Tongue (tissue), 2 donors: ENCODE measurements around the gene LDLRAP1. TPM values are rescaled to one million over a fixed set of nuclear protein-coding genes. Genes with fewer than 3 reads are reported as not detected.
A peak's percentile ranks its signal among the peaks of the same experiment; 100 is the strongest.
"Not testable (repeated sequence)": the region's sequence is repeated elsewhere in the genome, so short reads cannot be mapped to it uniquely, and the experiment has no call there.

ENCODE experiments used
- DNase-seq: peaks from one replicate; pipeline ENCODE4 v3.0.0-alpha.2; 2015
- total RNA-seq: library from RNA; depleted of rRNA; stranded (reverse); fragments of >200 nt; gene quantifications from one replicate; pipeline ENCODE4 v1.2.3, GENCODE V29; 2014

Gene LDLRAP1, protein sequence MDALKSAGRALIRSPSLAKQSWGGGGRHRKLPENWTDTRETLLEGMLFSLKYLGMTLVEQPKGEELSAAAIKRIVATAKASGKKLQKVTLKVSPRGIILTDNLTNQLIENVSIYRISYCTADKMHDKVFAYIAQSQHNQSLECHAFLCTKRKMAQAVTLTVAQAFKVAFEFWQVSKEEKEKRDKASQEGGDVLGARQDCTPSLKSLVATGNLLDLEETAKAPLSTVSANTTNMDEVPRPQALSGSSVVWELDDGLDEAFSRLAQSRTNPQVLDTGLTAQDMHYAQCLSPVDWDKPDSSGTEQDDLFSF
- total RNA-seq, result 10.8 TPM

DNA sequence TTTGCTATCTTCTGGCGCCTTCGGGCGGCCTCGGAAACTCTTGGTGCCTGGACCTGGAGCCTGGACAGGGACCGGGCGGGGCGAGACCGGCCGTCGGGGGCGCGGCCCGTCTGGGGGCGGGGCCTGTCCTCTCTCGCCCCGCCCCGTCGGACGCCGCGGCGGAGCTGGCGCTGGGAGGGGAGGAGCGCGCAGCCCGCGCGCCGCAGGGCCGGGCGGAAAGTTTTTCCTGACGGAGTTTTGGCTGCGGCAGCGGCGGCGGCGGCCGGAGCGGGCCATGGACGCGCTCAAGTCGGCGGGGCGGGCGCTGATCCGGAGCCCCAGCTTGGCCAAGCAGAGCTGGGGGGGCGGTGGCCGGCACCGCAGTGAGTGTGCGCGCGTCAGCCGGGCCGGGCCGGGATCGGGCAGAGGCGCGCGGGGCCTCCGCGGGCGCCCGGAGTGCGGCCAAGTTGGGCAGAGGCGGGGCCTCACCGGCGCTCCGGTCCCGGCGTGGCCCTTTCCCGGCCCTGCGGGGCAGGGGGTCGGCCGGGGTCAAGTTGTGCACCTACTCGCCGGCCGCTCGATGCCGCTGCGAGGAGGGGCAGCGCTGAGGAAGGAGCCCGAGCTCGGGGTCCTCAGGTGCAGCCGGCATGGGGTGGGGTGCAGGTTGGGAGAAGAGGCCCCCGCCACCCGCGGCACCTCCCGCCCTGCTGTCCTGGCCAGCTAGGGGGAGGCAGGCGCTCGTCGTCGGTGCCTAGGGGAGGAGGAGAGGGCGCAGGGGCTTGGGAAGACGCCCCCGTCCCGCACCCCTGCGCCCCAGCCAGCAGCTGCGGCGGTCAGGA is at the start of gene LDLRAP1:
LDLRAP1 (plus strand) TSS at position 182 of the 818 bp plus-strand sequence; CDS start at position 275, 93 bp downstream.
- peak; percentile 86 for DNase-seq

DNA sequence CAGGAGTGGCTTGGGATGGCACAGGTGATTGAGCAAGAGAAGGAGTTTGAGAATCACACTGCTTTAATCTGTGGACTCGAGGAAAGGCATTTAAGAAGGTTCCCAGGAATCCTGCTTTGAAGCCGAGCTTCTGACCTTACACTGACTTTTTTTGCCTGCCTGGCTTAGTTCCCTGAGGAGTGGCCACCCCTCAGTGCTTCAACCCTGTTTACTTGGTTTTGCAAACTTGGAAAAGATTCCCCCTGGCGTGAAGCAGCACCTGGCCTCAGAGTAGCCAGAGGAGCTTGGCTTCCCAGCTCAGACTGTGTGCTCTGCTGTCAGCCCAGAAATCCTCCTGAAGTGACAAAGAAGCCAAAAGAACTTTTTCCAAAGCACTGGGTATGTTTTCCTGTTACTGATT is 48.5 kb upstream of the LDLRAP1 start:
- DNase-seq, result no peak

DNA sequence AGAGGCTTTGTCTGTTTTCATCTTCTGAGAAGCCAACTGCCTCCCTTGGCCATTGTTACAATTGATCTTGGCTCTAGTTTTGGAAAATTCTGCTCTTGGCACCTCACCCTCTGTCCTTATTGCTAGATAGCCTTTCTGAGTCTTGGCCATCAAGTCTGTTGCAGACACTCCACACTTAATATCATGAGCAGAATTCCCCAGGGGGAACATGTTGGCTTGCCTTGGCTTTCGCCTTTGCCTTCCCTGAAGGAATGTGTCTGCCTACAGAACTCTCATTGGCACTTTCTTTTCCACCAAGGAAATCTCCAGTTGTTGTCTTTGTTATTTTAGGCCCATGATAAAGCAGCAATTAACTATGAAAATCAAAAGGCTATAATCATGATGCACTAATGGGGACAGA is 42.7 kb upstream of the LDLRAP1 start:
- DNase-seq, result no peak

DNA sequence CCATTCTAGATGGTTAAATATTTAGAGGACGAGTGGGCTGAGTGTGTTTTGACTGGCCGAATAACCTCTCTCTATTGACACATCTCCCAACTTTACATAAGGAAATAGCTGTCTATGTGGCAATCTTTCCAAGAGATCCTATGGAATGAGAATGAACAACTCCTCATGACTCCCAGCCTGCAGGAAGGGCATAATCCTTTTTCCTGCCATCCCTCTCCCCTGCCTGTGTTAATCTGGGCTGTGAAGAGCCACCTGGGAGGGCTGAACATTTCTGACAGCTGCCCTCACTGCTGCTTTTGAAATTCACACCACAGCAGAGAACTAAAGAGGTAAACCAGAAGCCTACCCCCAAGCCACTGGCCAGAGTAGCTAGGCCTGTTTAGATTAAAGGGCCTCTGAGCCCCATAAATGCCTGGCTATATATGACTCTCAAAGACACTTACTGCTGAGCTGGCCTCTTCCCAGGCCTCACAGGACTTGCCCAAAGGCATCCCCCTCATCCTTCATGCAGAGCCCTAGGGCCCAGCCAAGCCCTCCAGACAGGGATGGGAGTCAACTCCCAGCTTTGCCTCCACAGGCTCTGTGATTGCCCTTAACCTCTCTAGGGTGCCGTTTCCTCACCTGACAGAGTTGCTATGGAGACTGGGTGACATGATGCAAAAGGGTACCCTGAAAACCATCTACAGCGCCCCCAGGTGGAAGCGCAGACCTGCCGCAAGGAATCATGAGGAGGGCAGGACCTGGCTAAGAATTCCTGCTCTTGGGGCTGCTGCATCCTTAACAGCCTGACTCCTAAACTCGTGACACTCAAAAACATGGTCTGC is 42.0 kb upstream of the LDLRAP1 start:
- no peak for DNase-seq

DNA sequence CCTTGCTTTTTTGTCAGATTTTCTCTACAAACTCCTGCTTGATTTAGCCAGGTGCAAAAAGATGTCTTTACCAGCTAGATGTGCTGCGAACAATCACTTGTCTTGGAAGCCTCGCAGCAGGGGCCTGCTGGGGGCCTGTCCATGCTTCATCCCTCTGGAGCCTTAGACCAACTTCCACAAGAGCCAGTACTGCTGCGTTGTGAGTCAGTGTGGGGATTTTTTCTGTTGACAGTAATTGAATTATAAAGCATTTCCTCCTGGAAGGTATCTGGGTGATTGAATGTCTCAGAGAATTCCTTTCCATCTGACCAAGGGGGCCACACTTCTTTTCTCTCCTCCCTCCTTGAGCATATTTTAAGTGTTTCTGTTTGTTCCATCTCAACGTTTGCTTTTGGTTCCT is 40.4 kb upstream of the LDLRAP1 start:
- DNase-seq, result peak; percentile 74

DNA sequence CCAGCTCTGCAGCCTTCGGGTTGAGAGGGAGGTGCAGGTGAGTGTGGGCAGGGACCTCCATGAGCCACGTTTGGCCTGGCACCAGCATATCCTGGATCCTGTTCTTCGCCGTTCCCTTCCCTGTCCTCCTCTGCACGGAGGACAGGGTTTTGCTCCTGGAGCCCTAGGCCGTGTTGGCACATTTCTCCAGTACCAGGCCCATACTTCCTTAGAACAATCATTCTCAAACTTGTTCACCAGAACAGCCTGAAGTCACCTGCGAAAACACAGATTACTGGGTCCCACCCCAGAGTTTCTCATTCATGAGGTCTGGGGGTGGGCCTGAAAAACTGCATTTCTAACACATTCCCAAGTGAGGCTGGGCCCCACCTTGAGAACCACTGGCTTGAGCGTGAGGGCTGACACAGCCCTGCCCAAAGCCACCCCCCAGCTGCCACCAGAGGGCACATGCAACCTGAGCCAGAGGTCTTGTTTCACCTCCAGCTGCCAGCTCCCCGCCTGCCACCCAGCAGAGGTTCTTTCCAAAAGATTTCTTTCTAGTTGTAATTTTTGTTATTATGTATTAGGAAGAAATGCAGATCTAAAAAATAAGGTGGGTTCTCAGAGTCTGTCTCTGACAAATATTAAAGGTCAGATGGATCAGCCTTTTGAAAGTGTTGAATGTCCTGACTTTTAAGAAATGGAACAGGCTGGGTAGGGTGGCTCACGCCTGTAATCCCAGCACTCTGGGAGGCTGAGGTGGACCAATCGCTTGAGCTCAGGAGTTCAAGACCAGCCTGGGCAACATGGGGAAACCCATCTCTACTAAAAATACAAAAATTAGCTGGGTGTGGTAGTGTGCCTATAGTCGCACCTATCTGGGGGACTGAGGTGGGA is 39.6 kb upstream of the LDLRAP1 start:
- DNase-seq, result peak; percentile 66

DNA sequence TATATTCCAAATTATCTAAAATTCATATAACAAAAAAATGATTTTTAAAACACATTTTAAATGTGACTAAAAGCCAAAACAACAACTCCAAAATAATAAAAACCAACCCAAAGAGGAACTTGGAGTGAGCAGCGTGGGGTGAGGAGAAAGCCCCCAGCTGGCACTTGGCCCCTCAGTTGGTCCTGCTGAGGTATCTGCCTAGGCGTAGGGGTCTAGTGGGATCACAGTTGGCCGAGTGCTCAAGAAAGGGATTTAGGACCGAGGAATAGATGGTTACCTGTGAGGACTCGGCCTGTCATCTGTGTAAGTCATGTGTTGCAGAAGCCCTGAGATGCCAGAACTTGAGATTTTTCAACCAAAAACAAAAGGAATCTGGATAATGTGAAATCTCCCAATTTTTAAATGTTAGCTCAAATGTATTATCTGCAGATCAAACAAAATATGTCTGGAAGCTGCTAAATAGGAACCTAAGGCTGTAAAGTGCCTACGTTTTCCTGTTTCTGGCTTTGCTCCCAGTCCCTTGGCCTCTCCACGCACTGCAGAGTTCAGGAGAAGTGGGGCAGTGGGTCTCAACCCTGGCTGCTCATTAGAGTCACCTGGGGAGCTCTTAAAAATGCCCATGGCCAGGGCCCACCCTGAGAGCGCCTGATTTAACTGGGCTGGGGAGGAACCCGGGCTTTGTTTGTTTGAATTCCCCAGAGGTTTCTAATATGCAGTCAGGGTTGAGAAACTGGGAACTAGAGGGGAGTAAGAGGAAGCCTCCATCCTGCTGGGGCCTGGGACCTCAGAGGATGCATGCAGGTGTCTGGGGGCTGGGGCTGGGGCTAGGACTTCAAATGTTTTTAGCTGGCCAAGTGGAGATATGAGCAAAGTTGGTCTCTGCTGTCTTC is 38.5 kb upstream of the LDLRAP1 start:
- DNase-seq, result no peak

DNA sequence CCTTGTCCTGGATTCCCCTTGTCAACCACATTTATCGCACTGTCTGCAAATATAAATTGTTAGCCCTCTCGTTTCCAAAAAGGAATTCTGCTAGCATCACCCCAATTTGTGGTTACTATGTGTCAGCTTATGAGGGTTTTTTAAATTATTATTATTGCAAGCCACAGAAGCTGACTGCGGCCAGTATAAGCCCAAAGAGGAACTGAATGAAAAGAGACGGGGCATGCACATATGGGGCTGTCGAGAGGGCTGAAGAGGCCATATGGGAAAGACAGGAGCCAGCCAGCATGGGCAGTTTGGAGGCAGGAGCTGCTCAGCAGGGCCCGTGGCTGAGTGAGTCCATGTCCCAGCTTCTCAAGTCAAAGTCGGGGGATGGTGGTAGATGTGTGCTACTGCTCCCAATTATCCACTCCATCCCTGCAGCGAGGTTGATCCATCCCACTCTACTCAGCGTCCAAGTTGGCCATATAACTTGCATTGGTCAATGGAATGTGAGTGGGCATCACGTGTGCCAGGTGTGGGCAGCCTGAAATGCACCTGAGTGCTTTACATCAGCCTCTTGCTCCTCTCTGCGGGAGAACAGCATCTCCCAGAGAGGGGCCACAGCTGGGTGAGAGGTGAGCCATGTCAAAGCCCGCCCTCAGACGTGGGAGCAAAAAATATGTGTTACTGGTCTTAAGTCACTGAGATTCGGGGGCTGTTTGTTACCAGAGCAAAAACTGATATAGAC is 37.6 kb upstream of the LDLRAP1 start:
- no peak for DNase-seq

DNA sequence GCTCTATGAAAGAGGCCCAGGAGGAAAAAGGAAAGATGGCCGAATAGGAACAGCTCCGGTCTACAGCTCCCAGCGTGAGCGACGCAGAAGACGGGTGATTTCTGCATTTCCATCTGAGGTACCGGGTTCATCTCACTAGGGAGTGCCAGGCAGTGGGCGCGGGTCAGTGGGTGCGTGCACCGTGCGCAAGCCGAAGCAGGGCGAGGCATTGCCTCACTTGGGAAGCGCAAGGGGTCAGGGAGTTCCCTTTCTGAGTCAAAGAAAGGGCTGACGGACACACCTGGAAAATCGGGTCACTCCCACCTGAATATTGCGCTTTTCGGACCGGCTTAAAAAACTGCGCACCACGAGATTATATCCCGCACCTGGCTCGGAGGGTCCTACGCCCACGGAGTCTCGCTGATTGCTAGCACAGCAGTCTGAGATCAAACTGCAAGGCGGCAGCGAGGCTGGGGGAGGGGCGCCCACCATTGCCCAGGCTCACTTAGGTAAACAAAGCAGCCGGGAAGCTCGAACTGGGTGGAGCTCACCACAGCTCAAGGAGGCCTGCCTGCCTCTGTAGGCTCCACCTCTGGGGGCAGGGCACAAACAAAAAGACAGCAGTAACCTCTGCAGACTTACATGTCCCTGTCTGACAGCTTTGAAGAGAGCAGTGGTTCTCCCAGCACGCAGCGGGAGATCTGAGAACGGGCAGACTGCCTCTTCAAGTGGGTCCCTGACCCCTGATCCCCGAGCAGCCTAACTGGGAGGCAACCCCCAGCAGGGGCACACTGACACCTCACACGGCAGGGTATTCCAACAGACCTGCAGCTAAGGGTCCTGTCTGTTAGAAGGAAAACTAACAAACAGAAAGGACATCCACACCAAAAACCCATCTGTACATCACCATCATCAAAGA is 36.6 kb upstream of the LDLRAP1 start:
- not testable (repeated sequence) for DNase-seq

DNA sequence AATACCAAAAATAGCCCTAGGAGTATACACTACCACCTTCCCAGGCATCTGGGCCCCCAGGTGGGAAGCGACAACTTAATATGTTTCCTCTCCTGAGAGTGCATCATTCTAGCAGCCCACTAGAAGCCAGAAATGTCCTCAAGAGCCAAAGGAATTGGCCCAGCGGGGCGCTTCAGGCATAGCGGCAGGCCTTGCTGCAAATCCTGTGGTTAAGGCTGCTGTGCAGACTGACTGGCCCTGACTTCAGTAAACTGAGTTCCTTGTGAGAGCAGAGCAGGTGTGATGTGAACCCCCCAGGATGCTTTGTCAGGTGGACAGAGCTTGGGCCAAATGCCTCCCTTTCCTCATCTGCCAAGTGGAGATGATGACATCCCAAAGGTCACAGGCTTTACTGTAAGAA is 29.7 kb upstream of the LDLRAP1 start:
- DNase-seq, result no peak

DNA sequence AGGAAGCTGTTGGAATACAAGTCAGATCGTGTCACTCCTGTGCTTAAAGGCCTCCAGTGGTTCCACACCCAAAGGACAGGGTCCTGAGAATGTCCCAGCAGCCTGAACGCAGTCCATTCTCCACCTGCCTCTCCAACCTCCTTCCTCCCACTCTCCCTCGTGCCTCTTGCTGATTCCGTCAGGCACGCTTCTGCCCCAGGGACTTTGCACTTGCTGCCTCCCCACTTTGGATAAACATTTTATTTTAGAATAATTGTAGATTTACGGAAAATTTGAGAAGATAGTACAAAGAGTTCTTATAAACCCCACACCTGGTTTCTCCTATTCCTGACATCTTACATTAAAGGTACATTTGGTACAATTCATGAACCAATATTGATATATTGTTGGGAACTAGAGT is 28.4 kb upstream of the LDLRAP1 start:
- DNase-seq, result no peak

DNA sequence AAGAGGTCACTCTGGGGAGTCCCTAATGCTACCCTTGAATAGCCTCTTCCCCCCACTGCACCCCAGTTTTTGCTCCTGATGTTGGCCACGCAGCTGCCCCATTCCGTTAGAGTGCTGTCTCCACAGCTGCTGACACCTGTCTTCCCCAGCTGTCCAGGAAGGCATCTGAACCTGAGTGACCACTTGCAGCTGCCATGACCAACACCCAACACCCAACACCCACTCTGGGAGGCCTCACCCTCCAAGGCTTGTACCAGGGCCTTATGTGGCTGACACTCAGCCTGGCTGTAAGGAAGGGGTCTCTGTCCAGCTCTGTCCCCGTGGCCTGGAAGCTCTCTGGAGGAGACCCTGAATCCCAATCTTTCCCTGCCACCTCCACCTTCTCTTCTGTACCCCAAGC is 26.7 kb upstream of the LDLRAP1 start:
- DNase-seq, result peak; percentile 44

DNA sequence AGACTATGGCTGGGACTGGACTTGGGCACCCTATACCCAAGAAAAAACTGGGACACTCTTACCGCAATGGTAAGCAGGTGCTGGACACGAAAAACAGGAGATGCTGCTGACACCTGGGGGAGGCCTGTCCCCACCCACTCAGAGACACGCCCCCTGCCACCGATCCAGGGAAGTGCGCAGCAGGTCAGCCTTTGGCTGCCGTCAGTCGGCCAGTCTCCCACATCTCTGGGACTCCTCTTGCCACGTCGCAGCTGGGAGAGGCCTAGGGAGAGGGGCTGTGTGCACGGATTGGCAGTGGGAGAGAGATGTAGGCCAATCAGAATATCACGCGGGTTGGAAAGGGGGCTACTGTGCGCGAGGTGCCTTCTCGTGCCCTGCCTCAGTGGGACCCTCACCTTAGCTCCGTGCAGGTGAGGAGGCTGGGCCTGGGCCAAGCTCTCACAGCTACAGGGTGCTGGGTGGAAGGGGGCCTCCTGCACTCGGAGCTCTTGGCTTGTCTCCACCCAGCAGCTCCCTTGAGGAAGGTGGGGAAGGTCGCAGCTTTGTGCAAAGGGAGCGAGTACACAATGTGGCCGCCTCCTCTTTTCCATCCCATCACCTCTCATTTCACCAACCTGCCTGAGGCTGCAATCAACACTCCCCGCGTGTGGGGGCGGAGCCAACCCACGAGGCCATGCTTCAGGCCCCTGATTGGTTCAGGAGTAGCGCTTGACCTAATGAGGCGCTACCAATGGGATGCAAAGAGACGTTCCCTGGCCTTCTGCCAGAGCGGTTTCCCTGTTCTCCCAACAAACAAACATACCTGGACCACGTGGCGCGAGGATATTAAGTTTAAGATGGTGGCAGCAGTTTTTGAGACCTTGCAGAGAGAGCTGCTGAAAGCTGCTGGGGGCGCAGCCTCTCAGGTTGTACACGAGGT is 25.7 kb upstream of the LDLRAP1 start:
- no peak for DNase-seq

DNA sequence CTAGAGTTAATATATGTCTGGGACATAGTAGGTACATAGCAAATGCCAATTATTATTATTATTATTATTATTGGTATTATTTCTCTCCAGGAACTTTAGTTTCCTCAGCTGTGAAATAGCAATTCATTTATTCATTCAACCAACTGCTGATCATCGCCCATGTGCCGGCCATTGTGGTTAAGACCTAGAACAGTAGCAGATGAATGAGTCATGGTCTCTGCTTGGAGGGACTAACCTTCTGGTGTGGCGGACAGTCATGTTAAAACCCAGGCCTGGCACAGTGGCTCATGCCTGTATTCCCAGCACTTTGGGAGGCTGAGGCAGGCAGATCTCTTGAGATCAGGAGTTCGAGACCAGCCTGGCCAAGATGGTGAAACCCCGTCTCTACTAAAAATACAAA is 23.8 kb upstream of the LDLRAP1 start:
- DNase-seq, result no peak

DNA sequence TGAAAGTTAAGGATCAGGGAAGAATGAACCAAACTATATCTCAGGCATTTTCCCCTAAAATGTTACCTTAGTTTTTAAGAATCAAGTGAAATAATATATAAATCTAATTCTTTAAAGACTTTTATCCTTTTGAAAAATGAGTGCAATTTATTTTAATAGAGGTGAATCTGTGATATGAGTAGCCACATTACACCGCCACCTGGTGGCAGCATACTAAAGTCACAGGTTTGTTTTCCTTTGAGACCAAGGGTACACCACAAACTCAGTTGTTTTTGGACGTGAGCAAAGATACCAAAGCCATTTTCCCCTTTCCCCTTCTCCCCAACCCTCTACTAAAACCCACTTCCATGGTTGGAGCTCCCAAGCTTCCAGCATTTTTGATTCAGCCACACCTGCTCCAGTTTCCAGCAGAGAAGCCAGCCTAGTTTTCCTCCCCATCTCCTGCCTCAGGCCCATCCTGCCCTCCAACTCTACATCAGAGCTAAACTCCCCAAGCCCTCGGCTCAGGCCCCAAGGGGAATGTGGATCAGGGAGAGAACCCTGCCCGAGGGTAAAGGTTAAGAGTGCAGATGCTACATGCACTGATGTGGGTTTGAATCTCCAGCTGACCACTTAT is 22.9 kb upstream of the LDLRAP1 start:
- DNase-seq, result peak; percentile 81

DNA sequence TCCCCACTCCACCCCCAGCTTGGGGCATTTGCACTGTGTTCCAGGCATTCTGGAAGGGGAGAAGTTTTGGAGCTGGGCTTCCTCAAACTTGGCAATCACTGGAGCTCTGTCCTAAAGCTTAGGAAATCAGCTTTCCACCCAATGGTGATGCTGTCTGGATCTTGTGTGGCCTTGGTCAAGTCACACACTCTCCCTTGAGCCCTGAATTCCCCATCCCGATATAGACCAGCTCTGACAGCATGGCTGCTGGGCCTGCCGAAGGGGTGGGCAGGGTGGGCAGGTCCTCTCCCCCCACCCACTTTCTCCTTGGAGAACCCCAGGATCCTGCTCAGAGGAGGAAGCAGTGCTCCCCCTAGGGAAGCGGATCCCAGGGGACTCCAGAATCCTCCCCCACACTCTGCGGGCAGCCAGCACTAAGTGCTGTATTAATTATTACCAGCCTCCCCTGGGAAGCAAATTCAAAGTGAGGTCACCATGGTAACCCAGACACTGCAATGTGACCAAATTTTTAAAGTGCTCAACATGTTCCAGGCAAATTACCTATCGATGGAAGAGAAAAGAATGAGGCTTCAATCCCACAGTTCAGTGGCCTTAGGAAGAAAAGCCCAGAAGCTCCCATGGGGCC is 21.3 kb upstream of the LDLRAP1 start:
- DNase-seq, result no peak

DNA sequence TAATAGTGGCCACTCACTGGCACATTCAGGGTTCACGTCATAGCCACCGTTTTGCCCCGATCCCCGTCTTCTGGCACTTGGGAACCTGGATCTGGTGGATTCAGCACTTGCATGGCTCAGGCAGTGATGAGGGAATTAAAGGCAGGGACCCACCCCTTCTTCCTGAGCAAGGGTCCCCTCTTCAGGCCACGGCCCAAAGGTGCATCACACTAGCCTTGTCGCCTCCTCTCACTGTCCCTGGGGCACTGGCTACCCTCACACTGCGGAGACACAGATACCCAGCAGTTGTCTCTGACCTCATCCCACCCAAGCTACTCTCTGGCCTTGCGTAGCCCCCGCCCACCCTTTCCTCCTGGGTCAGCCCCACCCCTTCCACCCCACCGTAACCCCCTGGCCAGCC is 19.9 kb upstream of the LDLRAP1 start:
- DNase-seq, result peak; percentile 44
